Uterus (tissue), 2 donors: ENCODE measurements around the gene AATF.

ENCODE experiments used
- POLR2A ChIP-seq, 2 donors: fragments of 450-650 bp; IDR thresholded peaks; one replicate each; pipeline ENCODE4 v1.6.1; 2016; ENCODE audit warnings: antibody characterized with exemption in 2 of 2, mild to moderate bottlenecking in 1 of 2, moderate library complexity in 1 of 2
- TF ChIP-seq, protein P1 (sequence below), 4 experiments: fragments of 200-600 bp in 2 of 4; fragments of 450-650 bp in 2 of 4; sonication (generic) in 2 of 4; IDR thresholded peaks; one replicate each; pipeline ENCODE4 v1.5.1; 2016 to 2019; ENCODE audit warnings: antibody characterized with exemption in 4 of 4, mild to moderate bottlenecking in 2 of 4, moderate library complexity in 1 of 4

DNA sequence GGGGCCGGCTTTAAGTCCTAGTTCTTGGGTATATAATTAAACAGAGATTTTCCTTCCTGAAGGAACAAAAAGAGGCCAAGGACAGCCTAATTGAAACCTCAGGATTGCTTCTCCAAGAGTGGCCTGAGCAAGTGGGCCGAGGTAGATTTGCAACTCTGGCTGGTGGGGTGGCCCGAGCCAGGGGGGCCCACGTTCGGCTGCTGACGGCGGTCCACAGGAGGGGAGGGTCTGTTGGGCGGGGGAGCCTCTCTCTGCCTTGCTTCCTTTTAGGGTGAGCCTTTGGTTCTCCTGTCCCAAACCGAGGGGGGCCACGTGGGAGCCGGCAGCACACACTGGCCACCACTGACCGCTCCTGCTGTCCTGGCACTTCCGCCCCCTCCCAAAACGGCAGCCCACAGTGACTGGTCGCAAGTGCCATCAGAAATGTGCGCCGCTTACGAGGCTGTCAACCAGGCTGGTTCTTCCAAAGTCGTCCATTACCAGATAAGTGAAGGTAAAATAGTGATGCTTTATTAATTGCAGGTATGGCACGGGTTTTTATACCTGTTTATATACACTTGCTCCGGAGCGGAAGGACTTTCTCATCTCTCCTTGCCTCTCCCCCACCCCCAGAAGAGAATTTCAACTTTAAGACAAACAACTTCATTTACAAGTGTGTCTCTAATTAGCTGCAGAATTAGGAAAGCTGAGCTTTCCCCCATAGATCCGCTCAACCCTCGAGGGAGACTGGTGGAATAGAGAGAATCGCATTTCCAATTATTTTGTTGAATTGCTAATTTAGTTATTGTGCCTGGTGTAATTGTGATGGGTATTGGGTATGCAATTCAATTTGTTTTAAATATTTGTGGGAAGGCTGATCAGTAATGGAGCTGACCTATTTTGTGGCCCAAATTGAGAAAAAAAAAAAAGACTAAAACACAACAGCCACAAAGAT lies 117.8 kb downstream of the AATF start:
- TF ChIP-seq, protein P1, sequence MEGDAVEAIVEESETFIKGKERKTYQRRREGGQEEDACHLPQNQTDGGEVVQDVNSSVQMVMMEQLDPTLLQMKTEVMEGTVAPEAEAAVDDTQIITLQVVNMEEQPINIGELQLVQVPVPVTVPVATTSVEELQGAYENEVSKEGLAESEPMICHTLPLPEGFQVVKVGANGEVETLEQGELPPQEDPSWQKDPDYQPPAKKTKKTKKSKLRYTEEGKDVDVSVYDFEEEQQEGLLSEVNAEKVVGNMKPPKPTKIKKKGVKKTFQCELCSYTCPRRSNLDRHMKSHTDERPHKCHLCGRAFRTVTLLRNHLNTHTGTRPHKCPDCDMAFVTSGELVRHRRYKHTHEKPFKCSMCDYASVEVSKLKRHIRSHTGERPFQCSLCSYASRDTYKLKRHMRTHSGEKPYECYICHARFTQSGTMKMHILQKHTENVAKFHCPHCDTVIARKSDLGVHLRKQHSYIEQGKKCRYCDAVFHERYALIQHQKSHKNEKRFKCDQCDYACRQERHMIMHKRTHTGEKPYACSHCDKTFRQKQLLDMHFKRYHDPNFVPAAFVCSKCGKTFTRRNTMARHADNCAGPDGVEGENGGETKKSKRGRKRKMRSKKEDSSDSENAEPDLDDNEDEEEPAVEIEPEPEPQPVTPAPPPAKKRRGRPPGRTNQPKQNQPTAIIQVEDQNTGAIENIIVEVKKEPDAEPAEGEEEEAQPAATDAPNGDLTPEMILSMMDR (IDR thresholded peaks at IDR 0.05), result no peak
- TF ChIP-seq POLR2A (IDR thresholded peaks at IDR 0.05), result no peak
